Measurements from ENCODE around the gene PGA4. TPM values are rescaled to one million over a fixed set of nuclear protein-coding genes. Genes with fewer than 3 reads are reported as not detected.
"Not testable (repeated sequence)": the region's sequence is repeated elsewhere in the genome, so short reads cannot be mapped to it uniquely, and the experiment has no call there.

PGA4 gene
- total RNA-seq, 2 experiments from 2014 or later, result not detected

DNA sequence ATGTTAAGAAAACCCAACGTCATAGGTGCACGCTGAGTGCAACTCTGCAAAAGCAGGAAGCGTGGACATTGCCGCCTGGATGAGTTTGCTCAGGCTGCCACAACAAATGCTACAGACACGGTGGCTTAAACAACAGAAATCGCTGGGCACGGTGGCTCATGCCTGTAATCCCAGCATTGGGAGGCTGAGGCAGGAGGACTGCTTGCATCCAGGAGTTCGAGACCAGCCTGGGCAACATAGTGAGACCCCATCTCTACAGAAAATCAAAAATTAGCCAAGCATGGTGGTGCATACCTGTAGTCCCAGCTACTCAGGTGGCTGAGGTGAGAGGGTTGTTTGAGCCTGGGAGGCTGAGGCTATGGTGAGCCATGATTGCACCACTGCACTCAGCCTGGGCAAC, 32.2 kb upstream of the PGA4 start:
- peaks cover 6% of the 10 kb centered on the region for H3K27me3 Mint-ChIP-seq
- no peaks in the 10 kb centered on the region for H3K9me3 Mint-ChIP-seq (ENCODE audit: low read depth)
- ChIA-PET POLR2A (no interaction called here), CTCF (interaction anchor here (0.7 to 2.7 kb wide), 3 partner anchors 221 to 359 kb away, joined by 3 to 11 read pairs (median 3); partner anchors contain the start of gene PTGDR2)
- intact Hi-C loops (cut with DNase I, micrococcal nuclease), result loop anchor here in 1 of 2 experiments (5.0 kb wide), 2 partner anchors 163 to 413 kb away; no protein-coding TSS in a partner anchor
- peaks cover 2% of the 10 kb centered on the region for H3K4me1 Mint-ChIP-seq
- ATAC-seq, result no peak
- DNase-seq, result no peak
- no peaks in the 10 kb centered on the region for H3K36me3 Mint-ChIP-seq (ENCODE audit: low read depth)
- H3K27ac Mint-ChIP-seq, result no peak overlapping the region
- no peak overlapping the region for H3K4me3 Mint-ChIP-seq

DNA sequence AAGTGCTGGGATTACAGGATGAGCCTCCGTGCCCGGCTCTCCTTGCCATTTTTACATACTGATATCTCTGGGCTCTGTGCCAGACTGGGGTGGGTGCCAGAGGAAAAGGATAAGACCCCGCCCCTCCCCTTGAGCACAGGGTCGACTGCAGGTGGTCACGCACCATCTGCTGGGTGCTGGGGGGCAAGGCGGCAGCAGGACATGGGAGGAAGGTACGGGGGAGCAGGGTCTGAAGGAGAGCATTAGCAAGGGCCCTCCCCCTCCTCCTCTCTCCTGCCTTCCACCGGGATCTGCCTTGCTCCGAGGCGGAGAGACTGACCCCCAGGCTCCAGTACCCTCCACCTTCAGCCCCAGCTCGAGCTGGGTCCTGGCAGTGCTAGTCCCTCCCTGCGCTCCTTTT, 28.6 kb upstream of the PGA4 start:
- intact Hi-C loops (cut with DNase I, micrococcal nuclease), result no loop called here
- H3K4me1 Mint-ChIP-seq, result no peaks in the 10 kb centered on the region

DNA sequence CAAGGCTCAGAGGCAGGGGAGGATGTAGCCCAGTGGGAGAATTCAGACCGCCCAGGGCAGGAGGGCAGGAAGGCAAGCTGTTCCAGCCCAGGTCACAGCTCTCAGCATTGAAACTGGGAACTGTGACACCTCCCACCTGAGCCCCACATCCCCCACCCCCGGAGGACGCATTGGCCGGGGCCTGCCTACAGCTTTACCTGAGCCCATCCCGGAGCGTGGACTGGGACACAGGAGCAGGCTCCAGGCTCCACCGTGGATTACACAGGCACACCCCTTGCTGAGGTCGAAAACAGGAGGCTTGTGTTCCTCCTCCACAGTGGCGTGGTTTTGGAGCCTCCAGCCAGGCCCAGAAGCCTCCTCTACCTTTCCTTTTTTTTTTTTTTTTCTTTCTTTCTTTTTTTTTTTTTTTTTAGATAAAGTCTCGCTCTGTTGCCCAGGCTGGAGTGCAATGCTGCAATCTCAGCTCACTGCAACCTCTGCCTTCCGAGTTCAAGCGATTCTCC, 27.9 kb upstream of the PGA4 start:
- ChIA-PET CTCF (interaction anchor here (0.5 to 0.6 kb wide), 2 partner anchors 224 to 435 kb away, joined by 3 to 5 read pairs; no protein-coding TSS in a partner anchor), POLR2A (no interaction called here)
- H3K27ac Mint-ChIP-seq, result no peak overlapping the region
- no peaks in the 10 kb centered on the region for H3K36me3 Mint-ChIP-seq (ENCODE audit: low read depth)
- H3K27me3 Mint-ChIP-seq, result peaks cover 10% of the 10 kb centered on the region
- intact Hi-C loops (cut with DNase I, micrococcal nuclease), result no loop called here
- DNase-seq, result no peak
- H3K9me3 Mint-ChIP-seq (ENCODE audit: low read depth), result peaks cover 1% of the 10 kb centered on the region
- no peak overlapping the region for H3K4me3 Mint-ChIP-seq
- no peaks in the 10 kb centered on the region for H3K4me1 Mint-ChIP-seq
- no peak for ATAC-seq

More for the DNA sequence above, 28.6 kb upstream of the PGA4 start:
- H3K27ac Mint-ChIP-seq, result no peak overlapping the region
- POLR2A ChIA-PET, result no interaction called here
- H3K9me3 Mint-ChIP-seq (ENCODE audit: low read depth), result no peaks in the 10 kb centered on the region
- no peak overlapping the region for H3K4me3 Mint-ChIP-seq
- no peaks in the 10 kb centered on the region for H3K36me3 Mint-ChIP-seq (ENCODE audit: low read depth)
- ATAC-seq, result no peak
- H3K27me3 Mint-ChIP-seq, result peaks cover 10% of the 10 kb centered on the region
- CTCF ChIA-PET, result interaction anchor here (0.5 kb wide), 1 partner anchor 436 kb away, joined by 5 read pairs; no protein-coding TSS in a partner anchor
- no peak for DNase-seq

DNA sequence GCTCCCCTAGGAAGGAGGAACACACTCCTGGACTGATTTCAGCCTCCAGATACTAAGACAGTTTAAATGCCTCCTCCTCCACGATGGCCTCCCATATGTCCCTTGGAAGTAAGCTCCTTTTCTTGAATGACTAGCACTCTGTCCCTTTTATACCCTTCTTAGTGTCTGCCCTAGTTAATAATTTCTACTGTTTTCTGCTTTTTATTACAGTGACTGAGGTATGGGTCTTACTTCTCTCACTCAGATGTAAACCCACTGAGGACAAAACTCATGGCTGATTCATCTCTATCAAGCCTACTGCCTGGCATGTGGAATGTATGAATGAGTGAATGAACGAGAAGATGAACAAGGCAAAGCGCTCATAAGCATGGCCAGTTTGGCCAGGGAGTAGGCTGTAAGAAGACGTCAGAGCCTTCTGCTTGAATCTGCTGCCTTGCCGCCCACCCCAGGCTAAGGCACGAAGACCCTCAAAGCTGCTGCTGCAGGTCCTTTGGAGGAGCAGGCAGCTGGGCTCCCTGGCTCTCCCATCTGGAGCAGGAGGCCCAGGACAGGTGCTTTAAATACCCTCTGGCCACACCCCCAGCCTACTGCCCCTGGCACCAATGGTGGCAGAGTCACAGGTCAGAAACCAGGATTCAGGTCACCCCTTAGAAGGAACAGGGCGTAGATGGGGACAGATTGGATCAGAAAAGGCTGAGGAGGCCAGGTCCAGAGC, 27.0 kb upstream of the PGA4 start:
- CTCF ChIA-PET, result interaction anchor here (0.6 kb wide), 1 partner anchor 225 kb away, joined by 3 read pairs; no protein-coding TSS in a partner anchor

DNA sequence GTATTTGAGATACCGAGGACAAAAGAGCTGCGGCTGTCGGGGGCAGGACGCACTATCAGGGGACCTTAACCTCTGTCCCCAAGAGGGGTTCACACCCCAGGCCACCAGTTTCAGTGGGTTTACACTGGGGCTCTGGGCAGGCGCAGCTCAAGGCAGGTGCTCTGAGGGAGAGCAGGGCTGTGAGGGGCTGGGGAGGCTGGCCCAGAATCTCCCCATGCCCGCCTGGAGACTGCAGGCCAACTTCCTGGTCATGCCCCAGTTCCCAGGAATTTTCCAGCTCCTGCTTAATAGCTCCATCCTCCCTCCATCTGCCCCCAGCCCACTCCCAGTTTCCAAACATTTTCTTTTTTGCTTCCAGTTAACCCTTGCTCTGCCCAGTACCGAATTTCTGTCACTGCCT, 26.4 kb upstream of the PGA4 start:
- CTCF ChIA-PET, result interaction anchor here (1.5 kb wide), 1 partner anchor 365 kb away, joined by 4 read pairs; no protein-coding TSS in a partner anchor
- H3K9me3 Mint-ChIP-seq (ENCODE audit: low read depth), result peaks cover 3% of the 10 kb centered on the region
- ATAC-seq, result no peak
- peaks cover 12% of the 10 kb centered on the region for H3K27me3 Mint-ChIP-seq
- POLR2A ChIA-PET, result interaction anchor here (0.7 kb wide), 1 partner anchor 306 kb away, joined by 3 read pairs; no protein-coding TSS in a partner anchor
- H3K36me3 Mint-ChIP-seq (ENCODE audit: low read depth), result no peaks in the 10 kb centered on the region
- no peak overlapping the region for H3K4me3 Mint-ChIP-seq
- H3K4me1 Mint-ChIP-seq, result no peaks in the 10 kb centered on the region
- no peak for DNase-seq
- no peak overlapping the region for H3K27ac Mint-ChIP-seq
- intact Hi-C loops (cut with DNase I, micrococcal nuclease), result no loop called here

More for the DNA sequence above, 27.0 kb upstream of the PGA4 start:
- DNase-seq (no peak), ATAC-seq (no peak)
- H3K4me3 Mint-ChIP-seq, result no peak overlapping the region
- intact Hi-C loops (cut with DNase I, micrococcal nuclease), result no loop called here
- no peaks in the 10 kb centered on the region for H3K4me1 Mint-ChIP-seq
- peaks cover 3% of the 10 kb centered on the region for H3K9me3 Mint-ChIP-seq (ENCODE audit: low read depth)
- no peaks in the 10 kb centered on the region for H3K36me3 Mint-ChIP-seq (ENCODE audit: low read depth)
- POLR2A ChIA-PET, result interaction anchor here (0.7 kb wide), 1 partner anchor 305 kb away, joined by 3 read pairs; no protein-coding TSS in a partner anchor
- peaks cover 12% of the 10 kb centered on the region for H3K27me3 Mint-ChIP-seq
- no peak overlapping the region for H3K27ac Mint-ChIP-seq

DNA sequence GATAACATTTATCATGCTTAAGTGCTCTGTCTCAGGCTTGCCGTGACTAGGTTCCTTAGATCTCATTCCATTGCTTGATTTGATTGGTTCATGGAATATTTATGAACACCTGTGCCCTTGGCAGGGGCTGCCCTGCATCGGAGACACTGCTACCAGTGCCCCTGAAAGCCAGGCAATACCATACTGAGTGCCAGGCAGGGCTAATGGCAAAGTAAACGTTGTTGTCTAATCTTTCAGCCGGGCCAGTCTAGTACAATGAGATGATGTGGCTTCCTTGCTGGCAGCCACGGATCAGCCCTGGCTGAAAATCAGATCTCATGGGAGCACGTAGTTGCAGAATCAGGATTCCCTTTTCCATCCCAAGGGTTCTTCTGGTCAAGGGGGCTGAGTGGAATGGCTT, 23.8 kb upstream of the PGA4 start:
- CTCF ChIA-PET, result interaction anchor here (1.1 kb wide), 1 partner anchor 11 kb away, joined by 3 read pairs; no protein-coding TSS in a partner anchor
- H3K9me3 Mint-ChIP-seq (ENCODE audit: low read depth), result peaks cover 3% of the 10 kb centered on the region
- no peak overlapping the region for H3K4me3 Mint-ChIP-seq

DNA sequence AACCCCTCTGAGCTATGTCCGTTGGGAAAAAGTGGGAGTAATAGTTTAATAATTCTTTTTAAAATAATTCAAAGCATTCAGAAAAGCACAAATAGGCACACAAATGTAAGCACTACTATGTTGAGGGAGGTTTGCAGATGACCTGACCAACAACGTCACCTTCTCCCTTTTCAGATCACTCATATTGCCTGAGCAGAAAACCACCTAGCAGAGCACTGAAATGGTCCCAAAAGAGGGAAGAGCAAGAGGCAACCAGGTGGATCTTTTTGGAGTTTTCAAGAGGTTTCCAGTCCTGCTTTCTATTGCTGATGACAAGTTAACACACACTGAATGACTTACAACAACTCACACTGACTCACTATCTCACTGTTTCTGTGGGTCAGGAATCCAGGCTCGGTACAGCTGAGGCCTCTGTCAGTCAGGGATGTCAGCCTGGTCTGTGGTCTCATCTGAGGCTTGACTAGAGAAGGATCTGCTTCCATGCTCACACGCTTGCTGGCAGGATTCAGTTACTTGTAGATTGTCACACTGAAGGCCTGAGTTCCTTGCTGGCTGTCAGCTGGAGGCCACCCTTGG, 23.1 kb upstream of the PGA4 start:
- DNase-seq (no peak), ATAC-seq (no peak)
- Mint-ChIP-seq H3K36me3 (ENCODE audit: low read depth) (no peaks in the 10 kb centered on the region), H3K4me1 (no peaks in the 10 kb centered on the region), H3K4me3 (no peak overlapping the region), H3K9me3 (ENCODE audit: low read depth) (peaks cover 3% of the 10 kb centered on the region), H3K27ac (no peak overlapping the region), H3K27me3 (peaks cover 16% of the 10 kb centered on the region)
- ChIA-PET POLR2A (no interaction called here), CTCF (no interaction called here)
- intact Hi-C loops (cut with DNase I, micrococcal nuclease), result no loop called here

More for the DNA sequence above, 23.8 kb upstream of the PGA4 start:
- Mint-ChIP-seq H3K4me1 (no peaks in the 10 kb centered on the region), H3K27me3 (peaks cover 19% of the 10 kb centered on the region), H3K36me3 (ENCODE audit: low read depth) (no peaks in the 10 kb centered on the region), H3K27ac (no peak overlapping the region)
- intact Hi-C loops (cut with DNase I, micrococcal nuclease), result no loop called here
- POLR2A ChIA-PET, result no interaction called here
- no peak for ATAC-seq
- DNase-seq, result no peak

DNA sequence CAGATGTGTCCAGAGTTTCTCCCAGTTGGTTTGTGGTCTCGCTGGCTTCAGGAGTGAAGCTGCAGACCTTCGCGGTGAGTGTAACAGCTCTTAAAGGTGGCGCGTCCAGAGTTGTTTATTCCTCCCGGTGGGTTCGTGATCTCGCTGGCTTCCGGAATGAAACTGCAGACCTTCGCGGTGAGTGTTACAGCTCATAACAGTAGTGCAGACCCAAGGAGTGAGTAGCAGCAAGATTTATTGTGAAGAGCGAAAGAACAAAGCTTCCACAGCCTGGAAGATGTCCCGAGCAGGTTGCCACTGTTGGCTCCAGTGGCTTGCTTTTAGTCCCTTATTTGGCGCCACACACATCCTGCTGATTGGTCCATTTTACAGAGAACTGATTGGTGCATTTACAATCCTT, 20.7 kb upstream of the PGA4 start:
- no peak for ATAC-seq
- Mint-ChIP-seq H3K9me3 (ENCODE audit: low read depth) (peaks cover 3% of the 10 kb centered on the region), H3K27ac (no peak overlapping the region), H3K36me3 (ENCODE audit: low read depth) (no peaks in the 10 kb centered on the region), H3K4me3 (no peak overlapping the region), H3K4me1 (no peaks in the 10 kb centered on the region), H3K27me3 (peaks cover 12% of the 10 kb centered on the region)
- ChIA-PET POLR2A (no interaction called here), CTCF (interaction anchor here (0.8 kb wide), 1 partner anchor 370 kb away, joined by 3 read pairs; no protein-coding TSS in a partner anchor)
- intact Hi-C loops (cut with DNase I, micrococcal nuclease), result no loop called here
- DNase-seq, result no peak

DNA sequence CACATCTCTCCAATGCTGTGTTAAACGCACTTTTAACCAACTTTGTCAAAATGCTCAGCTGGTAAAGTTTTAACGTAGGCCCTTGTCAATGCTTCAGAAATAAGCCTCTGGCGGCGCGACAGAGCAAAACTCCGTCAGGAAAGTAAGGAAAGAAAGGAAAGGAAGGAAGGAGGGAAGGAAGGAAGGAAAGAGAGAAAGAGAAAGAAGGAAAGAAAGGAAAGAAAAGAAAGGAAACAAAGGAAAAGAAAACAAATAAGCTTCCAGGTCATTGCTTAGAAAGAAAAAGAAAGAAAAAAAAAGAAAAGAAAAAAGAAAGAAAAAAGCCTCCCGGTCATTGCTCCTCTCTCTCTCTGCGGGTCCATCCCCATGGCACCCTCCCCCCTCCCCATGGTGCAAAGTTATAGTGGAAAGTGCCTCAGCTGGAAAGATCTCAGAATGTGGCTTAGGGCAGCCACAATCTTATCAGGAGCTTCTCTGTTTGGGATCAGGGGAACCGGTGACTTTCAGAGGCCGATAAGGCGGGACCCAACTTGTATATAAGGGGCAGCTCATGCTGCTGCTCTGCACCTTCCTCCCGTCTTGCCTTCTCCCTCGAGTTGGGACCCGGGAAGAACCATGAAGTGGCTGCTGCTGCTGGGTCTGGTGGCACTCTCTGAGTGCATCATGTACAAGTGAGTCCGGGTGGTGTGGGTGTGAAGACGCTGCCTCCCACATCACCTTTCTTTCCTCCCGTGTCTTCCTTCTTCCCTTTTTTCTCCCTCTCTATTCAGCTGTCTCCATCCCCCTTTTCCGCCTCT, 19.0 kb upstream of the PGA4 start, which contains the start of gene PGA3:
PGA3 (plus strand) TSS at position 566 of the 797 bp plus-strand sequence; CDS start at position 616, 50 bp downstream.
- ATAC-seq; H3K4me3 Mint-ChIP-seq; H3K36me3 Mint-ChIP-seq (ENCODE audit: low read depth); DNase-seq; H3K4me1 Mint-ChIP-seq; intact Hi-C loops (cut with DNase I, micrococcal nuclease); POLR2A ChIA-PET; CTCF ChIA-PET; H3K9me3 Mint-ChIP-seq (ENCODE audit: low read depth): not testable (repeated sequence)
- peak within 1 kb of the TSS; percentile 6 for H3K27ac Mint-ChIP-seq
- peaks cover 12% of the 10 kb centered on the region for H3K27me3 Mint-ChIP-seq

DNA sequence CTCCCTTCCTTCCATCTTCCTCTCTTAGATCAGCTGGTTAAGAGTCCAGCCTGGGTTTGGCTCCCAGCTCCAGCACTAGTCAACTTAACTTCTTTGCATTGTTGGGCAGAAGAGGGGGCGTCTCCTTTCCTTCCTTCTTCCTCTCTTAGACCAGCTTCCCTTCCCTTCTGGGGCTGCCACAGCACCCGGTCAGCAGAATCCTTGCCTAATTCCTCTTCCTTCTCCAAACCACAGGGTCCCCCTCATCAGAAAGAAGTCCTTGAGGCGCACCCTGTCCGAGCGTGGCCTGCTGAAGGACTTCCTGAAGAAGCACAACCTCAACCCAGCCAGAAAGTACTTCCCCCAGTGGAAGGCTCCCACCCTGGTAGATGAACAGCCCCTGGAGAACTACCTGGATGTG, 18.3 kb upstream of the PGA4 start:
- H3K36me3 Mint-ChIP-seq (ENCODE audit: low read depth); CTCF ChIA-PET; DNase-seq; intact Hi-C loops (cut with DNase I, micrococcal nuclease); H3K9me3 Mint-ChIP-seq (ENCODE audit: low read depth); H3K4me1 Mint-ChIP-seq; POLR2A ChIA-PET; ATAC-seq; H3K4me3 Mint-ChIP-seq; H3K27ac Mint-ChIP-seq: not testable (repeated sequence)
- peaks cover 12% of the 10 kb centered on the region for H3K27me3 Mint-ChIP-seq

DNA sequence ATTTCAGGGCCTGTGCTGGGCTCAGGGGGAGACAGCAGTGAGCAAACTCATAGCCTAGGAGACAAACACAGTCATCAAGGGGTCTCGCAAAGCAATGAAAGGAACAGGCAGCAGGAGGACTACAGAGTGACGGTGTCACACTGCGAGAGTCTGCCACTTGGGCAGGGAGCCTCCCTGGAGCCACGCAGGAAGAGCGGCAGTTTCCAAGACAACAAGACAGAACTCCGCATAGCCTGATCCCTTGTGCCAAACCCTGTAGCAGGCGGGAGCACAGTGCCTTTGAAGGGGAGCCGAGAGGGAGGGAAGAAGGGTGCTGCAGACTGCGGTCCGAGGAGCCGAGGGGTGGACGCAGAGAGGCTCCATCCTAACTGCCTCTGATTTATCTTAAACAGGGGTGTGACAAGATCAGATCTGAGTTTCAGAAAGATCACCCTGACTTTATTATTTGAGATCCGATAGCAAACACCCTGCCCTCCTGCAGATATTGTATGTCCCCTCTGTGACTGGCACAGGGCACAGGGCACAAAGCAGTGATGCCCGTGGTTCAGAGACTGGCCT, 17.6 kb upstream of the PGA4 start:
- ATAC-seq; H3K36me3 Mint-ChIP-seq (ENCODE audit: low read depth); H3K4me3 Mint-ChIP-seq; intact Hi-C loops (cut with DNase I, micrococcal nuclease); H3K9me3 Mint-ChIP-seq (ENCODE audit: low read depth); H3K4me1 Mint-ChIP-seq; POLR2A ChIA-PET; CTCF ChIA-PET; DNase-seq; H3K27ac Mint-ChIP-seq: not testable (repeated sequence)
- H3K27me3 Mint-ChIP-seq, result peaks cover 11% of the 10 kb centered on the region
